Fibroblast of lung (primary cell): ENCODE measurements around the gene SPINK4. TPM values are rescaled to one million over a fixed set of nuclear protein-coding genes. Genes with fewer than 3 reads are reported as not detected.

Experiments
- DNase-seq, 2 donors: peaks; one replicate each; pipeline versions ENCODE4 v3.0.0 to v3.0.0-alpha.2; 2010; ENCODE audit warnings: low read depth in 2 of 2
- H2AFZ ChIP-seq: 2 replicates; pipeline ENCODE4 v1.5.1; 2012; ENCODE audit warnings: low read length, control low read depth, inconsistent platforms
- H3K27ac ChIP-seq: 2 replicates; pipeline ENCODE4 v1.5.1; 2011; ENCODE audit warnings: low read length, control low read depth; ENCODE audit not compliant: insufficient read depth
- H3K27me3 ChIP-seq: 2 replicates; pipeline ENCODE4 v1.5.1; 2011; ENCODE audit warnings: mild to moderate bottlenecking, low read length; ENCODE audit not compliant: control insufficient read depth, insufficient read depth
- H3K36me3 ChIP-seq: 2 replicates; pipeline ENCODE4 v1.5.1; 2011; ENCODE audit warnings: low read length; ENCODE audit not compliant: control insufficient read depth, insufficient read depth
- H3K4me1 ChIP-seq: 2 replicates; pipeline ENCODE4 v1.5.1; 2011; ENCODE audit warnings: low read length; ENCODE audit not compliant: control insufficient read depth, insufficient read depth; ENCODE audit errors: extremely low read depth
- H3K4me2 ChIP-seq: 2 replicates; pipeline ENCODE4 v1.5.1; 2011; ENCODE audit warnings: low read length, control low read depth; ENCODE audit not compliant: insufficient read depth; ENCODE audit errors: extremely low read depth
- H3K4me3 ChIP-seq, 4 experiments: fragments of 200-600 bp in 1 of 4; sonication (generic) in 1 of 4; replicated peaks in 1 of 4; 2 replicates each; pipeline ENCODE4 v1.5.1; 2011 to 2016; ENCODE audit warnings: low read length in 4 of 4, low read depth in 3 of 4, mild to moderate bottlenecking in 3 of 4, control low read depth in 2 of 4, inconsistent platforms in 1 of 4, mixed read lengths in 1 of 4; ENCODE audit not compliant: insufficient read depth in 1 of 4; ENCODE audit errors: control extremely low read depth in 1 of 4
- H3K79me2 ChIP-seq: 2 replicates; pipeline ENCODE4 v1.5.1; 2012; ENCODE audit warnings: mild to moderate bottlenecking, low read length, inconsistent platforms; ENCODE audit not compliant: control insufficient read depth, insufficient read depth
- H3K9ac ChIP-seq: 2 replicates; pipeline ENCODE4 v1.5.1; 2011; ENCODE audit warnings: mild to moderate bottlenecking, low read length, control low read depth; ENCODE audit not compliant: insufficient read depth
- H3K9me3 ChIP-seq: 2 replicates; pipeline ENCODE4 v1.5.1; 2012; ENCODE audit warnings: low read depth, low read length; ENCODE audit not compliant: control insufficient read depth, insufficient read depth
- H4K20me1 ChIP-seq: 2 replicates; pipeline ENCODE4 v1.5.1; 2011; ENCODE audit warnings: low read length; ENCODE audit not compliant: control insufficient read depth, insufficient read depth; ENCODE audit errors: extremely low read depth
- CTCF ChIP-seq, 2 donors: IDR thresholded peaks in 1 of 2; conservative IDR thresholded peaks in 1 of 2; 1 replicate in 1 of 2; 2 replicates in 1 of 2; pipeline ENCODE4 v1.5.1; 2011 to 2012; ENCODE audit warnings: low read length in 2 of 2, control low read depth in 1 of 2, inconsistent platforms in 1 of 2, low read depth in 1 of 2, mild to moderate bottlenecking in 1 of 2
- EZH2 ChIP-seq: IDR thresholded peaks from 2 replicates; pipeline ENCODE4 v1.5.1; 2012; ENCODE audit warnings: low read length, control low read depth, mild to moderate bottlenecking; ENCODE audit errors: missing control alignments
- polyA plus RNA-seq, 2 donors: library from polyadenylated mRNA; depleted of rRNA in 1 of 2; stranded (reverse) in 1 of 2; unstranded in 1 of 2; fragments of >200 nt; gene quantifications; 2 replicates each; pipeline ENCODE4 v1.2.1, GENCODE V29; 2011 to 2012; ENCODE audit warnings: missing spikeins in 1 of 2
- total RNA-seq: library from RNA; depleted of rRNA; stranded (reverse); fragments of >200 nt; gene quantifications from 2 replicates; pipeline ENCODE4 v1.2.1, GENCODE V29; 2014

SPINK4 gene
- total and polyA plus RNA-seq, 2 donors (not counting 1 experiment from before 2014, with no cell fraction given): not detected

- TF ChIP-seq CTCF (conservative IDR thresholded peaks at IDR 0.05 in 1 of 2, IDR thresholded peaks at IDR 0.05 in 1 of 2; ENCODE audit: low read depth in 1 of 2, low read length in 2 of 2) (no peak), EZH2 (no peak)
- no peak for DNase-seq
- no peak overlapping the region for H3K9ac ChIP-seq
- H3K4me1 ChIP-seq: no peaks in the 10 kb centered on the region
- no peak overlapping the region for H3K4me2 ChIP-seq
- no peak overlapping the region for H2AFZ ChIP-seq
- no peaks in the 10 kb centered on the region for H3K79me2 ChIP-seq
- H4K20me1 ChIP-seq: no peaks in the 10 kb centered on the region
- H3K27ac ChIP-seq: no peak overlapping the region
- H3K9me3 ChIP-seq: no peaks in the 10 kb centered on the region
- H3K36me3 ChIP-seq: no peaks in the 10 kb centered on the region
- H3K27me3 ChIP-seq: peaks cover 15% of the 10 kb centered on the region
- no peak overlapping the region for H3K4me3 ChIP-seq
These were observed 37.9 kb upstream of the SPINK4 start for GRCh38 chr9:33202018-33202417.

- H4K20me1 ChIP-seq: no peaks in the 10 kb centered on the region
- no peak overlapping the region for H3K9ac ChIP-seq
- DNase-seq: peak; percentile 55 to 82
- H3K27me3 ChIP-seq: peaks cover 17% of the 10 kb centered on the region
- no peaks in the 10 kb centered on the region for H3K9me3 ChIP-seq
- no peak overlapping the region for H3K27ac ChIP-seq
- no peak for TF ChIP-seq CTCF (conservative IDR thresholded peaks at IDR 0.05 in 1 of 2, IDR thresholded peaks at IDR 0.05 in 1 of 2; ENCODE audit: low read depth in 1 of 2, low read length in 2 of 2)
- TF ChIP-seq EZH2: no peak
- H3K4me3 ChIP-seq: no peak overlapping the region
- no peak overlapping the region for H3K4me2 ChIP-seq
- H3K79me2 ChIP-seq: no peaks in the 10 kb centered on the region
- H2AFZ ChIP-seq: no peak overlapping the region
- H3K4me1 ChIP-seq: no peaks in the 10 kb centered on the region
- H3K36me3 ChIP-seq: no peaks in the 10 kb centered on the region
These were observed 37.3 kb upstream of the SPINK4 start for GRCh38 chr9:33202552-33203201.

GRCh38 chr9:33209394-33209793 is 30.6 kb upstream of the SPINK4 start:
- H3K4me3 ChIP-seq: no peak overlapping the region
- no peak overlapping the region for H2AFZ ChIP-seq
- H3K4me2 ChIP-seq: no peak overlapping the region
- H4K20me1 ChIP-seq: no peaks in the 10 kb centered on the region
- no peak overlapping the region for H3K27ac ChIP-seq
- H3K79me2 ChIP-seq: no peaks in the 10 kb centered on the region
- no peaks in the 10 kb centered on the region for H3K9me3 ChIP-seq
- H3K36me3 ChIP-seq: no peaks in the 10 kb centered on the region
- no peak overlapping the region for H3K9ac ChIP-seq
- H3K4me1 ChIP-seq: no peaks in the 10 kb centered on the region
- H3K27me3 ChIP-seq: peaks cover 13% of the 10 kb centered on the region
- no peak for DNase-seq
- no peak for TF ChIP-seq CTCF (conservative IDR thresholded peaks at IDR 0.05 in 1 of 2, IDR thresholded peaks at IDR 0.05 in 1 of 2; ENCODE audit: low read depth in 1 of 2, low read length in 2 of 2)
- no peak for TF ChIP-seq EZH2
